Right atrium auricular region (tissue), 2 donors: ENCODE results near the gene IL6ST. TPM values are rescaled to one million over a fixed set of nuclear protein-coding genes. Genes with fewer than 3 reads are reported as not detected.

Experiments
- DNase-seq: peaks from one replicate; pipeline ENCODE4 v3.0.0-alpha.2; 2019; ENCODE audit warnings: low spot score
- H3K27ac ChIP-seq, 2 donors: fragments of 200-600 bp; sonication (generic); 1 replicate in 1 of 2; 2 replicates in 1 of 2; pipeline ENCODE4 v1.5.1; 2016 to 2019
- H3K27me3 ChIP-seq, 2 donors: fragments of 200-600 bp; sonication (generic); one replicate each; pipeline versions ENCODE4 v1.5.1 to v1.6.0; 2017 to 2019
- H3K36me3 ChIP-seq: fragments of 200-600 bp; sonication (generic); one replicate; pipeline ENCODE4 v1.5.1; 2016
- H3K4me1 ChIP-seq, 2 donors: fragments of 200-600 bp; sonication (generic); one replicate each; pipeline versions ENCODE4 v1.5.1 to v1.6.0; 2017 to 2019
- H3K4me3 ChIP-seq, 2 donors: fragments of 200-600 bp; sonication (generic); 1 replicate in 1 of 2; 2 replicates in 1 of 2; pipeline ENCODE4 v1.5.1; 2017 to 2019; ENCODE audit warnings: mild to moderate bottlenecking in 1 of 2, moderate library complexity in 1 of 2
- H3K9me3 ChIP-seq, 2 donors: fragments of 200-600 bp; sonication (generic); one replicate each; pipeline ENCODE4 v1.5.1; 2019
- total RNA-seq, 2 donors: library from RNA; depleted of rRNA; stranded (reverse); fragments of >200 nt; gene quantifications; one replicate each; pipeline ENCODE4 v1.1.0, GENCODE V29; 2016
- TF ChIP-seq, protein P1 (sequence below), 2 donors: fragments of 200-600 bp; sonication (generic); IDR thresholded peaks; one replicate each; pipeline ENCODE4 v1.5.1; 2019; ENCODE audit warnings: antibody characterized with exemption in 2 of 2

The IL6ST gene
- total RNA-seq, 2 donors from 2014 or later = 244 to 263 TPM

- Histone ChIP-seq H3K27ac (no peak overlapping the region), H3K4me3 (no peak overlapping the region), H3K9me3 (no peaks in the 10 kb centered on the region), H3K36me3 (no peaks in the 10 kb centered on the region), H3K27me3 (no peaks in the 10 kb centered on the region), H3K4me1 (no peaks in the 10 kb centered on the region)
- TF ChIP-seq, protein P1, sequence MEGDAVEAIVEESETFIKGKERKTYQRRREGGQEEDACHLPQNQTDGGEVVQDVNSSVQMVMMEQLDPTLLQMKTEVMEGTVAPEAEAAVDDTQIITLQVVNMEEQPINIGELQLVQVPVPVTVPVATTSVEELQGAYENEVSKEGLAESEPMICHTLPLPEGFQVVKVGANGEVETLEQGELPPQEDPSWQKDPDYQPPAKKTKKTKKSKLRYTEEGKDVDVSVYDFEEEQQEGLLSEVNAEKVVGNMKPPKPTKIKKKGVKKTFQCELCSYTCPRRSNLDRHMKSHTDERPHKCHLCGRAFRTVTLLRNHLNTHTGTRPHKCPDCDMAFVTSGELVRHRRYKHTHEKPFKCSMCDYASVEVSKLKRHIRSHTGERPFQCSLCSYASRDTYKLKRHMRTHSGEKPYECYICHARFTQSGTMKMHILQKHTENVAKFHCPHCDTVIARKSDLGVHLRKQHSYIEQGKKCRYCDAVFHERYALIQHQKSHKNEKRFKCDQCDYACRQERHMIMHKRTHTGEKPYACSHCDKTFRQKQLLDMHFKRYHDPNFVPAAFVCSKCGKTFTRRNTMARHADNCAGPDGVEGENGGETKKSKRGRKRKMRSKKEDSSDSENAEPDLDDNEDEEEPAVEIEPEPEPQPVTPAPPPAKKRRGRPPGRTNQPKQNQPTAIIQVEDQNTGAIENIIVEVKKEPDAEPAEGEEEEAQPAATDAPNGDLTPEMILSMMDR (IDR thresholded peaks at IDR 0.05) = no peak
- DNase-seq = no peak
These were observed 15.7 kb upstream of the IL6ST start for GRCh38 chr5:56010431-56010830.

GRCh38 chr5:56006600-56006999 is 11.8 kb upstream of the IL6ST start:
- H3K27me3 ChIP-seq = no peaks in the 10 kb centered on the region
- TF ChIP-seq, protein P1 (IDR thresholded peaks at IDR 0.05) = no peak
- H3K4me3 ChIP-seq = no peak overlapping the region
- H3K36me3 ChIP-seq = no peaks in the 10 kb centered on the region
- DNase-seq = no peak
- no peaks in the 10 kb centered on the region for H3K4me1 ChIP-seq
- no peak overlapping the region for H3K27ac ChIP-seq
- H3K9me3 ChIP-seq = peaks cover 0 to 12% of the 10 kb centered on the region in 2 donors

DNA sequence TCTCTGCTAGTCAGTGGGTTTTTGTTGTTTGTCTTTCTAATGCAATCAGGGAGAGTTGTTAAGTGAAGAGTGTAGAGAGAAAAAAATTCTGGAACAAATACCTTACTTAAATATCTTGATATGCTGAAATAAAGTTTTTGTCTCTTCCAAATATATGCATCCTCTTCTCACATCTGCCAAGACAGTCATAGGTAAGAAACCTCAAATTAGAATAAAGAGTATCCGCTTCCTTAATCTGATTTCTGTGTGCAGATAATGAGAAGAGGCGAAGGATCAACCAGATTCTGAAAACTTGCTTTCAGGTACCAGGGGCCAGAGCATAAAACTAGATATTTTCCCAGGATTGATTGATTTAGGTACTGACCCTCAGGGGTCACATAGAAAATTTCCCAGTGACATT is 11.3 kb upstream of the IL6ST start:
- H3K4me3 ChIP-seq = no peak overlapping the region
- TF ChIP-seq, protein P1 (IDR thresholded peaks at IDR 0.05) = no peak
- no peak for DNase-seq
- H3K36me3 ChIP-seq = no peaks in the 10 kb centered on the region
- H3K27me3 ChIP-seq = no peaks in the 10 kb centered on the region
- peaks cover 0 to 12% of the 10 kb centered on the region in 2 donors for H3K9me3 ChIP-seq
- H3K4me1 ChIP-seq = no peaks in the 10 kb centered on the region
- no peak overlapping the region for H3K27ac ChIP-seq

DNA sequence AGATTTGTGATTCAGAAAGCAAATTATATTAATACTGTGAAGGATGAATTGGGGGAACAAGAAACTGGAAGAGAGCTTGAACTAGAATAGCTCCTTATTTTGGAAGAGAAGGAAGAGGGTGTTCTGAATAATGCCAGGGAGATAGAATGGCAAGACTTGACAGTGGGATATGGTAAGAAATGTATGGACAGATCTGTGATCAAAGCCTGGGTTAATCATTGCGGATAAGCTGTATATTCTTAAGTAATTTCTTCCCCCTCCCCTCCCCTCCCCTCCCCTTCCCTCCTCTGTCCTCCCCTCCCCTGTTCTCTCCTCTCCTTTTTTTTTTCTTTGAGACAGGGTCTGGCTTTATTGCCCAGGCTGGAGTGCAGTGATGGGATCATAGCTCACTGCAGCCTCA is 10.1 kb upstream of the IL6ST start:
- Histone ChIP-seq H3K4me1 (no peaks in the 10 kb centered on the region), H3K36me3 (no peaks in the 10 kb centered on the region), H3K27ac (no peak overlapping the region), H3K9me3 (peaks cover 0 to 12% of the 10 kb centered on the region in 2 donors), H3K27me3 (no peaks in the 10 kb centered on the region), H3K4me3 (no peak overlapping the region)
- DNase-seq = no peak
- TF ChIP-seq, protein P1 (IDR thresholded peaks at IDR 0.05) = no peak

- Histone ChIP-seq H3K27me3 (no peaks in the 10 kb centered on the region), H3K4me1 (no peaks in the 10 kb centered on the region), H3K9me3 (peaks cover 0 to 12% of the 10 kb centered on the region in 2 donors), H3K36me3 (no peaks in the 10 kb centered on the region), H3K27ac (no peak overlapping the region), H3K4me3 (no peak overlapping the region)
- TF ChIP-seq, protein P1 (IDR thresholded peaks at IDR 0.05) = no peak
- DNase-seq = no peak
These were observed 8.9 kb upstream of the IL6ST start for GRCh38 chr5:56003679-56004078.

DNA sequence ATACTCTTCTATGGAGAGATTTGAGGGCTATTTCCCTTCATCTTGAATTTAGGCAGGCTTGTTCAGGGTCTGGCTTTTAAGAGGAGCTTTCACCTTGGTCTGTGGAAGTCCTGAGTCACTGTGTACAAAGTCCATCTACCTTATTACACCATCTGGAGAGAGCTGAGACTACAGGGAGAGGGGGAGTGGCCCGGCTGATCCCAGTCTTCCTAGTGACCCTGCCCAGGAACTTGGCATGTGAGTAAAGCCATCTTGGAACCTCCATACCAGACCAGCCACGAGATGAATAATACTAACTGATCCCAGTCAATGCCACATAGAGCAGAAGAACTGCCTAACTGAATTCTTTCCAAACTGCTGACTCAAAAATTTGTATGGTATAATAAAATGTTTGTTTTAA is 8.4 kb upstream of the IL6ST start:
- TF ChIP-seq, protein P1 (IDR thresholded peaks at IDR 0.05) = no peak
- DNase-seq = no peak
- Histone ChIP-seq H3K27me3 (no peaks in the 10 kb centered on the region), H3K9me3 (peaks cover 0 to 12% of the 10 kb centered on the region in 2 donors), H3K27ac (no peak overlapping the region), H3K4me1 (no peaks in the 10 kb centered on the region), H3K4me3 (no peak overlapping the region), H3K36me3 (no peaks in the 10 kb centered on the region)
